ENCODE results near the gene OPCML. TPM values are rescaled to one million over a fixed set of nuclear protein-coding genes. Genes with fewer than 3 reads are reported as not detected.

Gene OPCML
- total and polyA plus RNA-seq, 2 of the 13 experiments (the other 11 are each of a cell fraction or from before 2014, with no cell fraction given), result not detected

DNA sequence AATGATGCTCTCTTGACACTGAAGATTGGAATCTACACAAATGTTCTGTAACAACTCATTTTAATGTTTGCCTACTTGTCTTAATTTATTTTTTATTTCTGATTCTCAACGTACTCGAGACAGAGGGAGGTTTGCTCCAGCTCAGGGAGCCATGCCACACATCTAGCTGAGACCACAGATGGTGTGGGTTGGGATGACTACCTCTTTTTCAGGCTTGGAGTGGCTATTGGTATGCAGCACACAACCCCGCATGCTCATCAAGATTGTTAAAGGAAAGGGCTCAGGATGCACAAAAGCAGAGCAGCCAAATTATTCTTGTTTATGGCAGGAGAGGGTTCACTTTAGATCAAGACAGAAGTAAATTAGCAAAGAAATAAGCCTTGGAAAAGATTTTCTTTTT lies 424.5 kb downstream of the OPCML start (continued):
- TF ChIP-seq ZNF646 (CRISPR knock-in tag; IDR thresholded peaks at IDR 0.05), result no peak

GRCh38 chr11:133107136-133107535 lies 425.2 kb downstream of the OPCML start:
- no peaks in the 10 kb centered on the region for H4K20me1 ChIP-seq (ENCODE audit: insufficient read depth, low read length)
- H3K9me3 ChIP-seq (ENCODE audit: low read length), result no peaks in the 10 kb centered on the region
- no peak overlapping the region for H2AFZ ChIP-seq (ENCODE audit: low read length)
- POLR2A ChIA-PET, result no interaction called here
- FAIRE-seq (no peak), DNase-seq (ENCODE audit: low spot score) (no peak), ATAC-seq (no peak)
- WGBS (ENCODE audit: low lambda C conversion rate), result 5% methylated on average over 4 of the region's 4 CpGs
- H3K79me2 ChIP-seq (ENCODE audit: insufficient read depth, low read length), result no peaks in the 10 kb centered on the region
- CTCF ChIA-PET (ENCODE audit: low intra/inter-chr PET ratio, low total read pairs), result no interaction called here
- intact Hi-C loops (cut with micrococcal nuclease; ENCODE audit: unreplicated experiment), result no loop called here
- no peak overlapping the region for H3K4me2 ChIP-seq (ENCODE audit: low read depth, low read length)
- TF ChIP-seq ZNF383 (CRISPR knock-in tag; IDR thresholded peaks at IDR 0.05; ENCODE audit: borderline replicate concordance) (no peak), ZNF562 (CRISPR knock-in tag; IDR thresholded peaks at IDR 0.05; ENCODE audit: borderline replicate concordance) (no peak), RAD21 (CRISPR knock-in tag; IDR thresholded peaks at IDR 0.05) (no peak), ZNF276 (CRISPR knock-in tag; IDR thresholded peaks at IDR 0.05; ENCODE audit: low read depth) (no peak), GPN1 (CRISPR knock-in tag; IDR thresholded peaks at IDR 0.05; ENCODE audit: borderline replicate concordance) (no peak), ZNF83 (CRISPR knock-in tag; IDR thresholded peaks at IDR 0.05; ENCODE audit: borderline replicate concordance) (no peak), HHEX (CRISPR knock-in tag; IDR thresholded peaks at IDR 0.05) (no peak), ZNF746 (CRISPR knock-in tag; IDR thresholded peaks at IDR 0.05) (no peak), ZBTB7B (CRISPR knock-in tag; IDR thresholded peaks at IDR 0.05) (no peak)
- H3K27me3 ChIP-seq (ENCODE audit: control insufficient read depth in 1 of 2, insufficient read depth in 2 of 2, low read length in 2 of 2), result no peaks in the 10 kb centered on the region
- no peak overlapping the region for H3K27ac ChIP-seq (ENCODE audit: extremely low read length, insufficient read depth, low read length)
- H3K9ac ChIP-seq (ENCODE audit: insufficient read depth, low read depth, low read length), result no peak overlapping the region
- in situ Hi-C loops (cut with HindIII; ENCODE audit: extremely low pct_ligation_motif_present, low pct_unique_long_range_greater_than_20kb), result no loop called here
- BruUV-seq (replicated peaks), result no TSS peak
- H3K4me1 ChIP-seq (ENCODE audit: insufficient read depth, low read length), result no peaks in the 10 kb centered on the region
- no peaks in the 10 kb centered on the region for H3K36me3 ChIP-seq (replicated peaks in 1 of 2; ENCODE audit: control insufficient read depth in 1 of 2, insufficient read depth in 2 of 2, low read length in 2 of 2)
- no peak overlapping the region for H3K4me3 ChIP-seq (replicated peaks in 1 of 3; ENCODE audit: insufficient read depth in 1 of 3, low read depth in 2 of 3, low read length in 3 of 3)

Data from HepG2 (cell line).